CD14-positive monocyte (primary cell): ENCODE data around the gene NR4A1. TPM values are rescaled to one million over a fixed set of nuclear protein-coding genes. Genes with fewer than 3 reads are reported as not detected.

Experiments used
- DNase-seq, 3 donors: peaks; one replicate each; pipeline ENCODE4 v3.0.0-alpha.2; 2011 to 2022
- H2AFZ ChIP-seq: 2 replicates; pipeline ENCODE4 v1.6.0; 2012; ENCODE audit warnings: mild to moderate bottlenecking, low read depth, low read length, inconsistent platforms; ENCODE audit not compliant: insufficient read depth, poor library complexity, severe bottlenecking
- H3K27ac ChIP-seq, 2 donors: 1 replicate in 1 of 2; 2 replicates in 1 of 2; pipeline ENCODE4 v1.5.1; 2012 to 2013; ENCODE audit warnings: low read length in 2 of 2, control low read depth in 1 of 2, inconsistent platforms in 1 of 2, low read depth in 1 of 2, mild to moderate bottlenecking in 1 of 2
- H3K27me3 ChIP-seq, 2 donors: one replicate each; pipeline versions ENCODE4 v1.6.0 to v1.6.1; 2011 to 2013; ENCODE audit warnings: low read length in 2 of 2; ENCODE audit not compliant: control insufficient read depth in 2 of 2, insufficient read depth in 2 of 2
- H3K36me3 ChIP-seq, 2 donors: replicated peaks in 1 of 2; 1 replicate in 1 of 2; 2 replicates in 1 of 2; pipeline versions ENCODE4 v1.5.1 to v1.6.1; 2012 to 2013; ENCODE audit warnings: low read length in 2 of 2, control low read depth in 1 of 2, inconsistent platforms in 1 of 2, mild to moderate bottlenecking in 1 of 2; ENCODE audit not compliant: insufficient read depth in 2 of 2, control insufficient read depth in 1 of 2
- H3K4me1 ChIP-seq, 2 donors: 1 replicate in 1 of 2; 2 replicates in 1 of 2; pipeline versions ENCODE4 v1.5.1 to v1.6.1; 2012 to 2013; ENCODE audit warnings: low read length in 2 of 2, control low read depth in 1 of 2, inconsistent platforms in 1 of 2, mild to moderate bottlenecking in 1 of 2, moderate library complexity in 1 of 2; ENCODE audit not compliant: insufficient read depth in 2 of 2, control insufficient read depth in 1 of 2
- H3K4me2 ChIP-seq: replicated peaks from 2 replicates; pipeline ENCODE3; 2012; ENCODE audit warnings: low read length, moderate library complexity, mild to moderate bottlenecking; ENCODE audit not compliant: poor library complexity, severe bottlenecking; ENCODE audit errors: extremely low read depth
- H3K4me3 ChIP-seq, 3 experiments: fragments of 200-600 bp in 1 of 3; sonication (generic) in 1 of 3; replicated peaks in 1 of 3; 1 replicate in 2 of 3; 2 replicates in 1 of 3; pipeline ENCODE4 v1.5.1; 2011 to 2013; ENCODE audit warnings: low read length in 3 of 3, mild to moderate bottlenecking in 3 of 3, control low read depth in 2 of 3, low read depth in 2 of 3, inconsistent platforms in 1 of 3, moderate library complexity in 1 of 3
- H3K79me2 ChIP-seq: 2 replicates; pipeline ENCODE4 v1.6.0; 2012; ENCODE audit warnings: mild to moderate bottlenecking, control low read depth, inconsistent platforms, low read length, moderate library complexity; ENCODE audit not compliant: insufficient read depth
- H3K9ac ChIP-seq: 2 replicates; pipeline ENCODE4 v1.6.0; 2017; ENCODE audit warnings: low read length, mild to moderate bottlenecking; ENCODE audit not compliant: insufficient read depth, poor library complexity, severe bottlenecking
- H3K9me3 ChIP-seq, 2 donors: replicated peaks in 1 of 2; 1 replicate in 1 of 2; 2 replicates in 1 of 2; pipeline versions ENCODE4 v1.5.1 to v1.6.1; 2012 to 2013; ENCODE audit warnings: low read length in 2 of 2, control low read depth in 1 of 2; ENCODE audit not compliant: control insufficient read depth in 1 of 2, insufficient read depth in 1 of 2
- H4K20me1 ChIP-seq: 2 replicates; pipeline ENCODE4 v1.6.0; 2012; ENCODE audit warnings: mild to moderate bottlenecking, low read length, control low read depth, moderate library complexity; ENCODE audit not compliant: insufficient read depth
- H3K27ac Mint-ChIP-seq, 7 donors: one replicate each; pipeline ENCODE4 v1.8.0; 2020; ENCODE audit warnings: mild to moderate bottlenecking in 7 of 7, mixed read lengths in 7 of 7, moderate library complexity in 6 of 7, inconsistent platforms in 2 of 7
- H3K27me3 Mint-ChIP-seq, 3 donors: one replicate each; pipeline ENCODE4 v1.8.0; 2021 to 2022; ENCODE audit warnings: low read depth in 3 of 3, mild to moderate bottlenecking in 3 of 3, mixed read lengths in 3 of 3, moderate library complexity in 3 of 3, inconsistent platforms in 1 of 3
- H3K36me3 Mint-ChIP-seq, 2 donors: one replicate each; pipeline ENCODE4 v1.8.0; 2020; ENCODE audit warnings: mixed read lengths in 2 of 2, inconsistent platforms in 1 of 2, mild to moderate bottlenecking in 1 of 2
- H3K4me1 Mint-ChIP-seq: one replicate; pipeline ENCODE4 v1.8.0; 2020; ENCODE audit warnings: mild to moderate bottlenecking, mixed read lengths
- H3K4me3 Mint-ChIP-seq, 2 donors: one replicate each; pipeline ENCODE4 v1.8.0; 2020; ENCODE audit warnings: mild to moderate bottlenecking in 2 of 2, mixed read lengths in 2 of 2, moderate library complexity in 1 of 2
- H3K9me3 Mint-ChIP-seq, 7 donors: one replicate each; pipeline ENCODE4 v1.8.0; 2020 to 2022; ENCODE audit warnings: mixed read lengths in 7 of 7, mild to moderate bottlenecking in 6 of 7, moderate library complexity in 6 of 7, inconsistent platforms in 2 of 7
- WGBS: methylation state at CpG from one replicate; pipeline ENCODE4 v1.1.5; 2013; ENCODE audit warnings: missing lambda C conversion rate; ENCODE audit not compliant: insufficient coverage; 5-methylcytosine and 5-hydroxymethylcytosine counted together
- intact Hi-C, 2 donors: fragments of 100-400 bp; cut with micrococcal nuclease; formaldehyde crosslinking; loops; one replicate each; pipeline versions ENCODE4 v1.15.0 to v1.15.1; 2023
- polyA plus RNA-seq, 3 donors: library from polyadenylated mRNA; depleted of rRNA in 1 of 3; unstranded in 2 of 3; stranded (reverse) in 1 of 3; fragments of 300-500 nt in 2 of 3; fragments of >200 nt in 1 of 3; fragmentation: Illumina TruSeq in 2 of 3; gene quantifications; 1 replicate in 2 of 3; 2 replicates in 1 of 3; pipeline ENCODE4 v1.2.3, GENCODE V29; 2012 to 2021
- TF ChIP-seq, protein P1 (sequence below): fragments of 200-600 bp; IDR thresholded peaks from one replicate; pipeline ENCODE4 v1.8.0; 2022; ENCODE audit warnings: antibody characterized with exemption, mild to moderate bottlenecking

The NR4A1 gene
- polyA plus RNA-seq, 3 donors = 10.1 to 1,297 (median 41.4) TPM

DNA sequence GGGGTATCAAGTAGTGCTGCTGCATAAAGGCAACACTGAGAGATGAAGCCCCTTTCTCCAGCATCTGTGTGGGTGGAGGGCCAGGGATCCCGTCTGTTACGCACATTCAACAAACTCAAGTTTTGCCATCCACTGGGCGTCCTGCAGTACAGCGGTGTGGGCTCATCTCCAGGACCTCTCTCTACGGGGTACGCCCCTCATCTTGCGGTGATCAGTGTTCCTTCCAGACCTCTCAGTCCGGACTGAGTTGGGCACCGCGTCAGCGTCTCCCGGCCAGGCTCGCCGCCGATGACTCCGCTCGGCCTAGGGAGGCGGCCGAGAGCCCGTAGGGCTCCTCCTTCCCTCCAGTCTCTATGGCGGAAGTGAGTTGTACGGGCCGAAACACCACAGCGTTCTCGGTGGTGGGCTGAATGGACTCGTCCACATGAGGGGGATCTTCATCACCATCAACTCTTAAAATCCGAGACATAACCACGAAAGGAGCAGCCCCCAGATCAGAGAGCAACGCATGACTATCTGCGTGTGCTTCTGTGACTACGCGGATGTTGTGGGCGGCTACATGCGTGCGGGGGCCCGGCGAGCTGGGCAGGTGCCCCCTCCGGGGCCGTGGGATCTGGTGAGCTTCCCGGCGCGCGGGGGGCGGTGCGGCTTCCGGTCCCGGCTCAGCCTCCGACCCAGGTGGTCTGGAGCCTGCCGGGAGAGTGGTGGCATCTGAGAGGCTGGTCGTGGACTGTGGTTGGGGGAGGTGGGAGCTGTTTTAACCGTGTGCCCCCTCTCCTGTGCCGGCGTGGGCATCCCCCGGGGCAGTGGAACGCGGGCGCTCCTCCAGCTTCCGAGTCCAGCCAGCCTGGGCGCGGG, 18.3 kb downstream of the NR4A1 start, which contains the start of gene ATG101:
ATG101 (plus strand) TSS at position 652 of the 858 bp plus-strand sequence. CDS start 3,673 bp downstream, outside the sequence.
- H3K27me3 ChIP-seq = peaks cover 0 to 5% of the 10 kb centered on the region in 2 donors
- DNase-seq = peak; percentile 93 to 94 (median 93)
- Mint-ChIP-seq H3K9me3 (peaks cover 0 to 2% (median 0%) of the 10 kb centered on the region in 7 donors), H3K27ac (peak within 1 kb of the TSS; percentile 92 to 100 (median 99)), H3K4me1 (peaks cover 50% of the 10 kb centered on the region), H3K4me3 (peak within 1 kb of the TSS; percentile 95 to 96), H3K36me3 (peaks cover 25 to 26% of the 10 kb centered on the region in 2 donors), H3K27me3 (peaks cover 2 to 20% (median 20%) of the 10 kb centered on the region in 3 donors)
- peak within 1 kb of the TSS; percentile 63 to 93 (median 89) for H3K4me3 ChIP-seq
- peaks cover 39% of the 10 kb centered on the region for H3K79me2 ChIP-seq
- intact Hi-C loops = loop anchor here (1.0 to 5.0 kb wide), 5 partner anchors 14 to 45 kb away; partner anchors contain the start of gene NR4A1 (in 1 of the 2)
- H3K4me1 ChIP-seq = peaks cover 20 to 21% of the 10 kb centered on the region in 2 donors
- H3K36me3 ChIP-seq = peaks cover 22 to 27% of the 10 kb centered on the region in 2 donors
- peak within 1 kb of the TSS; percentile 83 for H3K4me2 ChIP-seq
- peak within 1 kb of the TSS; percentile 52 to 92 for H3K27ac ChIP-seq
- TF ChIP-seq, protein P1, sequence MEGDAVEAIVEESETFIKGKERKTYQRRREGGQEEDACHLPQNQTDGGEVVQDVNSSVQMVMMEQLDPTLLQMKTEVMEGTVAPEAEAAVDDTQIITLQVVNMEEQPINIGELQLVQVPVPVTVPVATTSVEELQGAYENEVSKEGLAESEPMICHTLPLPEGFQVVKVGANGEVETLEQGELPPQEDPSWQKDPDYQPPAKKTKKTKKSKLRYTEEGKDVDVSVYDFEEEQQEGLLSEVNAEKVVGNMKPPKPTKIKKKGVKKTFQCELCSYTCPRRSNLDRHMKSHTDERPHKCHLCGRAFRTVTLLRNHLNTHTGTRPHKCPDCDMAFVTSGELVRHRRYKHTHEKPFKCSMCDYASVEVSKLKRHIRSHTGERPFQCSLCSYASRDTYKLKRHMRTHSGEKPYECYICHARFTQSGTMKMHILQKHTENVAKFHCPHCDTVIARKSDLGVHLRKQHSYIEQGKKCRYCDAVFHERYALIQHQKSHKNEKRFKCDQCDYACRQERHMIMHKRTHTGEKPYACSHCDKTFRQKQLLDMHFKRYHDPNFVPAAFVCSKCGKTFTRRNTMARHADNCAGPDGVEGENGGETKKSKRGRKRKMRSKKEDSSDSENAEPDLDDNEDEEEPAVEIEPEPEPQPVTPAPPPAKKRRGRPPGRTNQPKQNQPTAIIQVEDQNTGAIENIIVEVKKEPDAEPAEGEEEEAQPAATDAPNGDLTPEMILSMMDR = peak; percentile 65
- H3K9me3 ChIP-seq = no peaks in the 10 kb centered on the region
- peak within 1 kb of the TSS; percentile 85 for H2AFZ ChIP-seq
- H4K20me1 ChIP-seq = peaks cover 21% of the 10 kb centered on the region
- H3K9ac ChIP-seq = peak within 1 kb of the TSS; percentile 85
- under 1% methylated on average over 45 of the region's 60 CpGs for WGBS

DNA sequence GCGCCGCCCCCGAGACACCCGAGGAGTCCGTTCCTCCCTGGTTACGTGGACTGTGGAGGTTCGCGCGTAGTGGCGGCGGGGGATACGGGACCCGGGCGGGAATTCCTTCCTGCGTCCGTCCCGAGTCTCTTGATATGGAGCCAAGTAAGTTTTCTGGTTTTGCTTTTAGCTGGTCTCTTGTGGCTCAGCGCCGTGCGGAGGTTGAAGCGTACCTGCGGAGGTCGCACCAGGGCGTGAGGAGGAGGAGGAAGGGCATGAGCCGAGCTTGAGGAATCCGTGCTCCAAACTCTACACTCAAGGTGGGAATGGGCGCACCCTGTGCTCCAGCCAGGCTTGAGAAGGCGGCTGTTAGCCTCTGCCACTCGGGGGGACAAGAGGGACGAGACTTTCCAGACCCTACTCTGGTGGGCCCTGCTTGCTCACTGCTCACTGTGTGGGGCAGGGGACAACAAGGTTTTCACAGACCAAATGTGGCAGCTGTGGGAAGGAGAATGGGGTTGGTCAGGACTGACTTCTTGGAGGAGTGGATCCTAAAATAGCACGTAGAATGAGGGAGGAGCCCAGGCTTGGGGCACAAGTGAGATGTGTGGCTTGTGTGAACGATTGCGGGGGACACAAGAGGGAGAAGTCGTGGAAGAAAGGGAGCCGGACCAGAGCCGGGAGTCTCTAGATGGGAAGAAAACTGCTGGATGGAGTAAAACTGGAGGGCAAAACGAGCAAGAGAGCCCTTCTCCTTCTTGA, 19.1 kb downstream of the NR4A1 start:
- H3K27ac Mint-ChIP-seq = peak overlapping the region; percentile 92 to 100 (median 99)
- peak overlapping the region; percentile 95 to 96 for H3K4me3 Mint-ChIP-seq
- Histone ChIP-seq H3K4me3 (peak overlapping the region; percentile 63 to 93 (median 89)), H3K79me2 (peaks cover 46% of the 10 kb centered on the region), H3K9ac (peak overlapping the region; percentile 85), H3K27ac (peak overlapping the region in 1 of 2 donors; percentile 92), H3K4me1 (peaks cover 20 to 21% of the 10 kb centered on the region in 2 donors), H3K4me2 (peak overlapping the region; percentile 83), H3K9me3 (no peaks in the 10 kb centered on the region), H3K27me3 (peaks cover 0 to 5% of the 10 kb centered on the region in 2 donors), H2AFZ (peak overlapping the region; percentile 85), H4K20me1 (peaks cover 29% of the 10 kb centered on the region), H3K36me3 (peaks cover 29 to 35% of the 10 kb centered on the region in 2 donors)
- peaks cover 48% of the 10 kb centered on the region for H3K4me1 Mint-ChIP-seq
- 7% methylated on average over 27 of the region's 37 CpGs for WGBS
- H3K36me3 Mint-ChIP-seq = peaks cover 32 to 34% of the 10 kb centered on the region in 2 donors
- TF ChIP-seq, protein P1 = no peak
- H3K9me3 Mint-ChIP-seq = peaks cover 0 to 2% (median 0%) of the 10 kb centered on the region in 7 donors
- DNase-seq = no peak
- intact Hi-C loops = loop anchor here (1.0 to 2.0 kb wide), 2 partner anchors 13 to 46 kb away; no protein-coding TSS in a partner anchor
- peaks cover 2 to 15% (median 13%) of the 10 kb centered on the region in 3 donors for H3K27me3 Mint-ChIP-seq
